GM18505 (cell line): ENCODE results near the gene PHLDA2.
"Not testable (repeated sequence)": the region's sequence is repeated elsewhere in the genome, so short reads cannot be mapped to it uniquely, and the experiment has no call there.

Source experiments
- ATAC-seq: cut with Tn5 transposase; IDR thresholded peaks from one replicate; pipeline ENCODE4 v1.9.1; 2021; ENCODE audit not compliant: unreplicated experiment
- POLR2A ChIP-seq: IDR thresholded peaks from 4 replicates; pipeline ENCODE4 v1.6.1; 2011; ENCODE audit warnings: borderline replicate concordance; ENCODE audit not compliant: insufficient read depth, insufficient read length; ENCODE audit errors: extremely low read depth

The PHLDA2 gene

DNA sequence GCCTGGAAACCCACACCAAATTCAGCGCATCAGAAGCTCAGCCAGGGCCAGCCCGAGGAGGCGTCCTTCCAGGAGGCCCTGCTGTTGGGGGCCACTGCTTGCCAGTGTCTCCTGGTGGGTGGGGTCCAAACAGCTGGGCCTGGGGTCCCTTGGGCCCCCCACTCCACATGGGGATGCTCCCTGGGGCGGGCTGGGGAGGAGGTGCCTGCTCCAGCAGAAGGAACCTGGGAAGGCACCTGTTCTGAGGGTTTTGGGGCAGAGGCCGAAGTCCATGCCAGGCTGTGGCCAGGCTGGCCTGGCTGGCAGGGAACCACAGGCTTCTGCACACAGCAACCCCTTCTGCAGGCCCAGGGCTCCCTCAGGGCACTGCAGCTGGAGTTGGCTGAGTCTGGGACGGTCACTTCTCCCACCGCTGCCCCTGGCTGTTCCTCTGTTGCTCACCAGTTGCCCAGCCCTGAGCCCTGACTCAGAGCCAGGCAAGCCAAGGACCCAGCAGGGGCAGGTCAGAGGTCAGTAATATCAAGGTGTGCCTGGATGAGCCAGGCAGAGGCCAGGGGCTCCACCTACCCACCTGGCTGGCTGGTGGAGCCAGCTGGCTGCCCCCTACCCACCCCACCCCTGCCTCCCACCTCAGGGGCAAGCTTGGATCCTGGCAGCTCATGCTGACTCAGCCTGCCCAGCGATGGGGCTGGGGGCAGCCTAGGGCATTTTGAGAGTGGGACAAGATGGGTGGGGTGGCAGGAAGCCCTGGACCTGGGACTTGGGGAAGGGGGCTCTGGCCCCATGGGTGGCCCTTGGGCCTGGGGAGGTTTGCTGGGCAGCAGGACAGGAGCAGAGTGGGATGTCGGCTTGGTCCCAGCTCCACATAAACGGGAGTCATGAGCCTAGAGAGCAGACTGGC, 12.0 kb upstream of the PHLDA2 start:
- ATAC-seq: no peak

GRCh38 chr11:2940147-2940920, 11.1 kb upstream of the PHLDA2 start:
- no peak for ATAC-seq
- TF ChIP-seq POLR2A: no peak

More for the DNA sequence above, 12.0 kb upstream of the PHLDA2 start:
- no peak for TF ChIP-seq POLR2A

GRCh38 chr11:2938458-2939418, 9.5 kb upstream of the PHLDA2 start:
- ATAC-seq: not testable (repeated sequence)

- not testable (repeated sequence) for ATAC-seq
Observed at GRCh38 chr11:2937641-2938457, 8.6 kb upstream of the PHLDA2 start.

DNA sequence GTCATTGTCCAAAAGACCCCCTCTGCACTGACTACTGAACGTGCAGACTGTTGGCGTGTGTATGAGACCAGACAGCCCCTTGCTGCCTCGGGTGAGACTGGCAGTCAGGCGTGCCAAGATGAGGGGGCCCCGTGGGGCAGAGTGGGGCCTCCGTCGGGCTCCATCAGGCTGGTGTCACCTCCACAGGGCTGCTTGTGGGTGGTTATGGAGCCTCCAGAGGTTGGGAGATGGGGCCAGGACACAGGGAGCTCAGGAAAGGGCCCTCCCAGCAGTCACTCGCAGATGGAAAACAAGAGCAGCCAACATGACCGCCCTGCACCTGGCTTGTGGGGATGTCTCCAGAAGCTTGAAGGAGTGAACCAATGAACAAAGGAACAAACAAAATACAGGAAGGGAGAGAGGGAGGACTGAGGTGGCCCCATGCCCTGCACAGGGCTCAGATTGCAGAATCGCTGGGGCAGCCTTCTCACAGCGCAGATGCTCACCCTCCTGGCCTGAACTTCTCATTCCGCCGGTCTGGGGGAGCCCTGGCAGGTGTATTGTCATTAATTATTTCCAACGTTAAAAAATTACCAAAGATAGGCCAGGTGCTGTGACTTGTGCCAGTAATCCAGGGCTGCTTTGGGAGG, 5.5 kb upstream of the PHLDA2 start:
- no peak for ATAC-seq
- no peak for TF ChIP-seq POLR2A

GRCh38 chr11:2934021-2934550, 4.9 kb upstream of the PHLDA2 start:
- no peak for TF ChIP-seq POLR2A
- no peak for ATAC-seq

DNA sequence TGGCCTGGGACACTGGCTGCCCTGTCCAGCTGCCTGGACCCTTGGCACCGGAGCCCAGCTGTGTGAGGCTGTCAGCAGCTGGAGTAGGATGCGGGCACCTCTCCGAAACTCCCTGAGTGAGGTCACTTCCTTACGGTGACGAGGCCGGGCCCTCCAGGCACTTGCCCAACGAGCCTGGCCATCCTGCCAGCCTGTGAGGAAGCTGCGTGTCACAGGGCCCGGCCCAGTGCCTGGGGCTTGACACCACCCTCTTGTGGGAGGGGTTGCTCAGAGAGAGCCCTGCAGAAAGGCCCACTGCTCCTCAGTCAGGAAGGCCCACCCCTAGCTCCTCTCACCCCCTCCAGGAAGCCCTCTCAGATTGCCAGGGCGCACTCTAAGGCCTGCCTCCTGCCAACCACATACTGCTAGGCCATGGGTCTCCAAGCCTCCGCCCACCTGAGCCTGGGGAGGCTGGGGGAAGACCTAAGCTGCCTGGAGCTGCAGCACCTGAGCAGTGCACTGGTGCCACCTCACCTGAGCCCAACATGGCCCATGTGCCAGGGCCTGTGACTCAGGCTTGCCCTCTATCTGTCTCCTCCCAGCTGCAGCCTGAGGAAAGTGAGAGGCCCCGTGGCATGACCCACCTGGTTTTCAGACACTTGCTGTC, 4.3 kb upstream of the PHLDA2 start:
- no peak for TF ChIP-seq POLR2A
- ATAC-seq: no peak

- ATAC-seq: no peak
- no peak for TF ChIP-seq POLR2A
Observed at GRCh38 chr11:2932850-2933251, 3.6 kb upstream of the PHLDA2 start.

GRCh38 chr11:2931771-2932738, 2.8 kb upstream of the PHLDA2 start:
- ATAC-seq: no peak
- no peak for TF ChIP-seq POLR2A

DNA sequence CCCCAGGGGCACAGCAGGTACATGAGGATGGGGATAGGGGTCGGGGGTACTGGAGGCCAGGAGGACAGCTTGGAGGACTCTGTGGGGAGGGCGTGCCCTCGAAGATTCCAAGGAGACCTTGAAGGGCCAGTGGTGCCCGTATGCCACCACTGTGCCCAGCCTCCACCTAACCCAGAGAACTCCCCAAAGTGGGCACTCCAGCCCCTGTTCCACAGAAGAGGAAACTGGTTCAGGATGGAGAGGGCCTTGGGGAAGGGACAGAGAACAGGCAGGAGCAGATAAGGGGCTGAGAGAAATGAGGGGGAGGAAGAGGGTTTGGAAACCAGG, 2.2 kb upstream of the PHLDA2 start:
- no peak for ATAC-seq
- TF ChIP-seq POLR2A: no peak
